NCI-H524 treated with DMSO at 0.1 percent for 48 hours (cell line): Measurements from ENCODE around the gene RGS1.

Experiments
- DNase-seq: peaks from one replicate; lab custom pipeline; 2025; lab: John Stamatoyannopoulos, UW

The RGS1 gene

GRCh38 chr1:192581131-192581927 is 5.8 kb downstream of the RGS1 start:
- DNase-seq, result no peak

- no peak for DNase-seq
Measured at GRCh38 chr1:192584866-192585265, 9.3 kb downstream of the RGS1 start.

DNA sequence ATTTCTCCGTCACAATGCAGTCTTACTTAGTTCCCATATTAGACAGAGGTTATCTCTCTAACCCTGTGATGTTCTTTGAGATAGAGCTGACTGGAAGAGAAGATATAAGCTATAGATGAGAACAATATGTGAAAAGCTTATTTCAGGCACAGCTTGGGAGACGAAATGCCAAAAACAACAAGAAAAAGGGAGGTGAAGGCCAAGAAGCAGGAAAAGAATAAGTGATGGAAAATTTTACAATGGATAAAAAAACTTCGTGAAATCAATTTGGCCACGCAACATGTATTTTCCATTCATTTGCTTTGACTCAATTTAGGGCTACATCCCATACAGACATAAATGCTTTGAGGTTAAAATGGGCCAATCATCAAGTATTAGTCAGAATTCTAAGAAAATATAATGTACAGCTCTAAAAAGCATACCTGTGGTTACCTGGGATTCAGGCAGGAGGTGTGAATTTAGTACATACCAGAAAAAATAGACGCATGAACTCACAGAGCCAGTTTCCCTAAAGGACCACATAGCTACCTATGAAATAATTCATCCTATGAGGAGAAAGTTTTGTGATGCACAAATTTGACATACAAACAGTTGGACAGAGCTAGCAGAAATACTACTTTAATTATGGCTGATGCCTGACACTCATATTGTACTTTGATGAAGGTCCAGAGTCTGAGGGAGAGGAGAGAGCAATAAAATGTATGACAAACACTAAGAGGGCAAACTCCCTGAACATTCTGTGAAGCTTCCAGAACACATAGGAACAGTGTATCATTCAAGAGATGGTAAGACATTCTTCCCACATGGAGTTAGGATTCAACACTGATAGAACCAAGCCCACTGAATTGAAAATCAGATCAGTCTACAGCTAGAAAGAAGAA is 12.1 kb downstream of the RGS1 start:
- no peak for DNase-seq

DNA sequence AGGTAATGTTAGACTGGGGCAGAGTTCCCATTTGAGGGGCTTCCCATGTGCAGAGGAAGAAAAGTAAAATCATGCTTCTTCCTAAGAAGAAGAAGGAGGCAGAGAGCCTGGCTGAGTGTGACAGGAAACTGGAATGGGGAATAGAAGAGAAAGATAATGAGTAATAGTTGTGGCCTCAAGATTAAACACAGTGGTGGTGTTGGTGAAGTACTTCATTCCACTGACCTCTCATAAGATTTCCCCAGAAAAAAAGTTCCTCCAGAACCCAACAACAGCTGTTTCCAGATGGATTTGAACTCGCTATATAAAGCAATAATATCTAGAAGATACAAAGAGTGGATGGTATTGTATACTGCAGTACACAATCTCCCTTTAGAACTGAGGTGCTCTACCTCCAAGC is 13.0 kb downstream of the RGS1 start:
- DNase-seq, result no peak

- DNase-seq, result no peak
Measured at GRCh38 chr1:192589813-192590212, 14.2 kb downstream of the RGS1 start.

DNA sequence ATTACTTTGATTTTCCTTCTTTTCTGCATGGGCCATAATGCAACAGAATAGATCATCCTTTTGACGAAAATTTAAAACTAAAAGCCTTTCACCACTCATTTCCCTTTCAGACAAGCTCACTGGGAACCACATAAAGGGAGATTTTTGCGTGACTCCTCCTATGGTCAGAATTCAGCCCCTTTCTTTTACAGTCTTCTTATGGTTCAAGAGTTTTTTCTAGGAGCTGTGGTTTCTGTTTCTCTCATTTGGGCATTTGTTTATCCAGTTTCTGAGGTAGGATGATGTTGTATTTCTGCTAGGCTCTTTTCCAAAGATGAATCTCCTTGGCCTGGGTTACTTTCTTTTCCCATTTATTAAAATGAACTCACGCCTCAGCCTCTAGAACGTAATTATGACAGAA is 16.9 kb downstream of the RGS1 start:
- DNase-seq, result no peak

DNA sequence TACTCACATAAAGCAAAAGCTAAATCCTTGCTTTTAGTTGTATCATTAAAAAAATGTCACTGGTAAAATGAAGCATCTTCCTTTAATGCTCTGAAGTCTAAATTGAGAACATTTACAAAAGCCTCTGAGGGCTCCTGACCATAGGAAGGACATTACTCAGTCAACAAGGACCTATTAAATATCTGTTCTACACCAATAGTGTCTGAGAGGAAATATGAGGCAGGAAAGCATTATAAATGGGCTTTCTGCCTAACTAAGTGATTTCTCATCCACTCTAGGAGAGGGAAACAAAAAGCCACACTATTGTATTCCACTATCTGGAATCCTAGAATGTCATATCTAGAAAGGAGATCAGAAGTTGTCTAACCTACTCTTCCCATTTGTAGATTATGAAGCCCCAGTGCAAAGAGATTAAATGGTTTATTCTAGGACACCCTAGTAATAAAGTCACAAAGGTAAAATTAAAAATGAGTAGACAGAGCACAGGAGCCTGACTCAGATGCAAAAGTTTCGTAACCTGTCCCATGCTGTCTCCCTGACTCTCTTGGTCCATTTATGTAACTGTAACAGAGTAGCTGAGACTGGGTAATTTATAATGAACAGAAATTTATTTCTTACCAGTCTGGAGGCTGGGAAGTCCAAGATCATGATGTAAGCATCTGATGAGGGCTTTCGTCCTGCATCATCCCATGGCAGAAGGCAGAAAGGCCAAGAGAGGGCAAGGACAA is 17.6 kb downstream of the RGS1 start:
- DNase-seq, result no peak

DNA sequence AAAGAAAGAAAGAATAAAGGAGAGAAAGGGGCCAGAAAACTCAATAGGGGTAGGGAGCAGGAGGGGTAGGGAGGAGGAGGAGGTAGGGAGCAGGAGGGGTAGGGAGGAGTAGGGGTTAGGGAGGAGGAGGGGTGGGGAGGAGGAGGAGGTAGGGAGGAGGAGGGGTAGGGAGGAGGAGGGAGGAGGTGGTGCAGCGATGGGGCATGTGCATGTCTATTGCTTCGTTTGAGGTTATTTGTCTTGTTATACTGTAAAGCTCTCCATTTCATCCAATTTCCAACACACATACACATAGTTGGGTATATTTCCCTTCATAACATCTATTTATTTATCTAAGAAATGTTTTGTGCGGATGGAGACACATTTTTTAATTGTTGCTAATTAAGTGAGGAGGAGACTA is 19.7 kb downstream of the RGS1 start:
- DNase-seq, result no peak

- DNase-seq, result no peak
Measured at GRCh38 chr1:192598589-192598988, 23.0 kb downstream of the RGS1 start.

DNA sequence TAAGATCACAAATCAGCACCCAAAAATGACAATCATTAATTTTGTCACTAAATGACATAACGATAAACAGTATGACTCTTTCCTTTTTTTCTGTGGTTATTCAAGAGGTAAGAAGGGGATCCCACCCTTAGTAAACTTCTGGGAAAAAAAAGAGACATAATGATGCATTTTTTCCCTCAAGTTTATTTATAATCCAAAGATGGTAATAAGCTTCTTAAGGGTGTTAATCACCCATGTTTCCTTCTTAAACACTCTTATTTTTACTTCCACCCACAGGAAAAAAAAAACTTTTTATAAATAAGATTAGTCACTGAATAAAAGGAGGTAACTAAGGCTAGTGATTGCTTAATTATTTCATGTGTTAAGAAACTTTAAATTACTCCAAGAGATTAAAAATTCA is 24.7 kb downstream of the RGS1 start:
- no peak for DNase-seq

DNA sequence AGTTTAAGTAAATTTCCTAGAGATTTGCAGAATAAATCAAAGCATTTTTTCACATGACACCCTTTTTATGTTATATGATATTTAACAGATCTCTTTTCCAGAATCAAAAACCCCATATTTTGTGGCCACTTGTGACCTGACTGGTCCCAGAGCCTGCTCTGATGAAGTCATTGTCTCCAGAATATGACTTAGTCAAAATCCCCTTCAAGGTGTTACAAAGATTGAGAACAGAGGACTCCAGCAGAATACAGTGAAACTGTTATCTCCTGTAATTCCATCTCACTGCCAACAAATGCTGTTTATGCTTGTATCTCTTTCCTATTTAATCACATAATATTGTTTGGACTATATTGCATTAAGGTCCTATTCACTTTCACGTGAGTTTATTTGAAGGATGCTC is 25.6 kb downstream of the RGS1 start:
- DNase-seq, result no peak

DNA sequence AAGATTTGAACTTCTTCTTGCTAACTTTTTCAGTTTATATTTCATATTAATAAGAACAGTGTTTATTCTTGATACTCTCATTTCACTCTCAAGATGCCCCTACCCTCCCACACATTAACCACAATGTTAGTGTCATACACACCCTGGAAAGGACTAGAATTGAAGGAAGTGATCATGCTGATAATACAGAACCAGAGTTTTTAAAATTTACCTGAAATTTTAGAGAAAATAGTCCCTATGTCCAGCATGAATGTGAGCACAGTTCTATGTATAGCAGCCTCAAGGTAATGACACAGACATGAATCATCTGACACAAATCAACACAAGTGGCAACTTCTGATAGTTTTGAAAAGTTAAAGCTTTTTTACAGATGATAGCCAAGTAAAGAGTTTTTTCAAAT is 26.0 kb downstream of the RGS1 start:
- no peak for DNase-seq

- no peak for DNase-seq
Measured at GRCh38 chr1:192602757-192603156, 27.2 kb downstream of the RGS1 start.

DNA sequence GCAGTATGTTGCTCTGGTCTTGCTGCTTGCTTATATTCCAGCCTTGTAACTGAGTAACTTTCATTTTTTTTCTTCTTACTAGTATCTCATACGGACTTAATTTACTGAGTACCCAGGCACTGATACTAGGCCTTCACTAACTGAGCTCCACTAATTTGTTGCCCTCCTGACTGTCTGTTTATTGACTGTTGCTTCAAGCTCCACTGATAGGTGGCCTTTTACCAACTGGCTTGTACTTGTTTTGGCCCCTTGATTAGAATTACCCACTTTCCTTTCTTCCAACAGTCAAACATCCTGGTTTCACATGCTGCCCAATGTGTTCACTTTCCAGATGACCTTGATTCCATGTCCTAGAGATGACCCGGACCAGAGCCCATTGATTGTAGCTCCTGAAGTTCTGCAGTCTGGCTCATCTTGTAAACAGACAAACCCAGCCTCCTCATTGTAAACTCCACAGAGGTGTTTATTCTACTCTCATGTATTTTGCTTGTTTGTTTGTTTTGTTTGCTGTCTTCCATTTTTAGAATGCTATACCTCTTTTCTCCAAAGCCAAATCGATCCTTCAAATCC is 27.7 kb downstream of the RGS1 start:
- DNase-seq, result no peak

GRCh38 chr1:192604979-192605620 is 29.5 kb downstream of the RGS1 start:
- no peak for DNase-seq

- DNase-seq, result no peak
Measured at GRCh38 chr1:192608671-192609070, 33.1 kb downstream of the RGS1 start.

GRCh38 chr1:192609110-192610079 is 33.8 kb downstream of the RGS1 start:
- no peak for DNase-seq

DNA sequence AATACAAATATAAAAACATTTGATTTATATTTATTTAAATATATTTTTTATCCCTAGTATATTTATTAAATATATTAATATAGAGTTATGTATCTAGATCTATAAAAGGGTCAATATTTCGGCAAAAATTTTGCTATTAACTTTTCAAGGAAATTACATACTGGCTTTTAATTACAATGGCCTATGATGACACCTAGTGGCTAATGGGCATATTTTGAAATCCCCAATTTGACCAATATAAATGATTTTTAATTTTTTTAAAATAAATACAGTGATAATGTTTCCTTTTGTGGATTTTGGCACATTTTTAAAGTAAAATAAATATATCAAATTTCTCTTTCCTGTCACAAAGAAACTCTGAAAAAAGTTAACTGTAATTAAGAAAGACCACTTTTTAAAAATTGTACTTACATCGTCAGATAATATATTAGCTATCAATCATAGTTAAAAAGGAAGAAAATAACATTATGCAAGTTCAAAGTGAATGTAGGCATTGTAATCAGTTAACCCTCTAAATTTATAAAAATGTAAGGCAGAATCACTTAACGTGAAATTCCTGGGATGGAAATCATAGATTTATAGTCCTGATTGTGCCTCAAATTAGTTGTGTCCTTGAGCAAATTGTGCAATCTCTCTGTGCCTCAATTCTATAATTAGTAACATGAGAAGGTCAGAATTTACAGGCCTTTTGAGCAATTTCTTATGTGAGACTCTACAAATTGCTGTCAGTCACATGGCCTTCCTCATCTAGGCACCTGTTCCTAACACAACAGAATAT is 34.7 kb downstream of the RGS1 start:
- no peak for DNase-seq

- no peak for DNase-seq
Measured at GRCh38 chr1:192615055-192615454, 39.5 kb downstream of the RGS1 start.
